SK-N-SH treated with all-trans-retinoic acid at 6 μM for 48 hours (cell line): Measurements from ENCODE around the gene WIPF1.
A peak's percentile ranks its signal among the peaks of the same experiment; 100 is the strongest.

ENCODE experiments used
- ATAC-seq: fragments of 200-7000 bp; cut with Tn5 transposase; 3 replicates; pipeline ENCODE4 v1.9.1; 2020; ENCODE audit warnings: mild to moderate bottlenecking, moderate library complexity
- ARNTL ChIP-seq: fragments of 450-650 bp; formaldehyde crosslinking; IDR thresholded peaks from 2 replicates; pipeline ENCODE4 v1.5.0; 2020; ENCODE audit warnings: low read depth, mild to moderate bottlenecking, moderate library complexity, borderline replicate concordance
- BACH2 ChIP-seq: fragments of 250-450 bp; sonication (Bioruptor Pico); IDR thresholded peaks from 2 replicates; pipeline ENCODE4 v1.9.0; 2021; ENCODE audit warnings: mild to moderate bottlenecking, borderline replicate concordance
- CSDC2 ChIP-seq: fragments of 250-450 bp; sonication (Bioruptor Pico); IDR thresholded peaks from 2 replicates; pipeline ENCODE4 v1.5.0; 2020; ENCODE audit warnings: mild to moderate bottlenecking, moderate library complexity
- ESRRG ChIP-seq: fragments of 250-450 bp; sonication (Bioruptor Pico); IDR thresholded peaks from 2 replicates; pipeline ENCODE4 v1.6.1; 2021; ENCODE audit warnings: mild to moderate bottlenecking
- ISL1 ChIP-seq: fragments of 250-450 bp; sonication (Bioruptor Pico); IDR thresholded peaks from 2 replicates; pipeline ENCODE4 v2.1.2; 2022; ENCODE audit warnings: mild to moderate bottlenecking, moderate library complexity
- OSR1 ChIP-seq: fragments of 250-450 bp; sonication (Bioruptor Pico); IDR thresholded peaks from 2 replicates; pipeline ENCODE4 v1.8.0; 2022; ENCODE audit warnings: moderate library complexity, mild to moderate bottlenecking, inconsistent platforms
- PPARA ChIP-seq: fragments of 250-450 bp; sonication (Bioruptor Pico); IDR thresholded peaks from 2 replicates; pipeline ENCODE4 v1.5.0; 2020; ENCODE audit warnings: mild to moderate bottlenecking, borderline replicate concordance
- RARB ChIP-seq: fragments of 250-450 bp; sonication (Bioruptor Pico); IDR thresholded peaks from 2 replicates; pipeline ENCODE4 v1.8.0; 2021; ENCODE audit warnings: mild to moderate bottlenecking, moderate library complexity
- SNAI2 ChIP-seq: fragments of 250-450 bp; sonication (Bioruptor Pico); IDR thresholded peaks from 2 replicates; pipeline ENCODE4 v1.5.0; 2020; ENCODE audit warnings: mild to moderate bottlenecking, moderate library complexity
- TCF4 ChIP-seq: fragments of 250-450 bp; sonication (Bioruptor Pico); IDR thresholded peaks from 2 replicates; pipeline ENCODE4 v1.8.0; 2021; ENCODE audit warnings: mild to moderate bottlenecking, moderate library complexity, borderline replicate concordance
- TOX ChIP-seq: fragments of 250-450 bp; sonication (Bioruptor Pico); IDR thresholded peaks from 2 replicates; pipeline ENCODE4 v1.8.0; 2021; ENCODE audit warnings: mild to moderate bottlenecking, moderate library complexity, borderline replicate concordance
- ZC3H10 ChIP-seq: fragments of 250-450 bp; sonication (Bioruptor Pico); IDR thresholded peaks from 2 replicates; pipeline ENCODE4 v1.5.1; 2021; ENCODE audit warnings: mild to moderate bottlenecking, moderate library complexity
- ZFP3 ChIP-seq: fragments of 250-450 bp; sonication (Bioruptor Pico); IDR thresholded peaks from 2 replicates; pipeline ENCODE4 v1.5.0; 2020; ENCODE audit warnings: mild to moderate bottlenecking, moderate library complexity
- ZFP30 ChIP-seq: fragments of 450-650 bp; formaldehyde crosslinking; IDR thresholded peaks from 2 replicates; pipeline ENCODE4 v1.5.0; 2022; ENCODE audit warnings: mild to moderate bottlenecking, moderate library complexity
- ZNF565 ChIP-seq: fragments of 450-650 bp; formaldehyde crosslinking; conservative IDR thresholded peaks from 2 replicates; pipeline ENCODE4 v1.5.0; 2020; ENCODE audit warnings: low read depth, mild to moderate bottlenecking, moderate library complexity
- ZNF70 ChIP-seq: fragments of 450-650 bp; formaldehyde crosslinking; IDR thresholded peaks from 2 replicates; pipeline ENCODE4 v1.5.0; 2020; ENCODE audit warnings: mild to moderate bottlenecking, moderate library complexity
- TF ChIP-seq, protein P1 (sequence below): fragments of 250-450 bp; sonication (Bioruptor Pico); IDR thresholded peaks from 2 replicates; pipeline ENCODE4 v1.5.1; 2021; ENCODE audit warnings: mild to moderate bottlenecking, moderate library complexity
- TF ChIP-seq, protein P2 (sequence below): fragments of 250-450 bp; sonication (Bioruptor Pico); IDR thresholded peaks from 2 replicates; pipeline ENCODE4 v1.5.0; 2020; ENCODE audit warnings: mild to moderate bottlenecking, moderate library complexity
- TF ChIP-seq, protein P3 (sequence below): fragments of 250-450 bp; sonication (Bioruptor Pico); IDR thresholded peaks from 2 replicates; pipeline ENCODE4 v1.8.0; 2021; ENCODE audit warnings: low read depth, mild to moderate bottlenecking, moderate library complexity, borderline replicate concordance
- TF ChIP-seq, protein P4 (sequence below): fragments of 250-450 bp; sonication (Bioruptor Pico); IDR thresholded peaks from 2 replicates; pipeline ENCODE4 v1.5.1; 2020; ENCODE audit warnings: low read depth, mild to moderate bottlenecking, moderate library complexity
- TF ChIP-seq, protein P5 (sequence below): fragments of 250-450 bp; sonication (Bioruptor Pico); IDR thresholded peaks from 2 replicates; pipeline ENCODE4 v1.8.0; 2020; ENCODE audit warnings: mild to moderate bottlenecking, moderate library complexity, borderline replicate concordance

The WIPF1 gene

DNA sequence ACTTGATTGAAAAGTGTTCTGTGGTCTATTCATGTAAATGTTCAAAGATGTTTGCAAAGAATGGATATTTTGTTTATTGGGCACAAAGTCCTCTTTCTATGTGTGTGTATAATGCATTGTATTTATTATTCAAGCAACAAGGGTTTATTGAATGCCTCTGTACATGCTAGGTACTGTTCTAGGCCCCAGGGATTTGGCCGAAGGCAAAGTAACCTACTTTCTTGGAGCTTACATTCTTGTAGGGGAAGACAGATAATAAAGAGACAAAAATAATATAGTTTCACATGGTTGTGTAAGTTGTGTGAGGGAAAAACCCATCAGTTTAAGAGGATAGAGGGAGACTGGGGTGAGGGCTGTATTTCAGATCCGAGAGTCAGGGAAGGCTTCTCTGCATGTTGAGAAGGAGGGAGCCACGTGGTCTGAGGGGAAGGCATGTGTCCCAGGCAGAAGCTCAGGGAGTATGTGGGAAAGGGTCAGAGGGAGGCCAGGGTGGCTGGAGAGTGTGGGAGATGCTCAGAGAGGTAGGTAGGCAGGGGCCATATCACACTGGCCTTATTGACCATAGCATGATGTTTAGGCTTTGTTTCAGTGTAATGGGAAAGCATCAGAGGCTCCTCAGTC is 70.4 kb downstream of the WIPF1 start:
- no peak for ATAC-seq

DNA sequence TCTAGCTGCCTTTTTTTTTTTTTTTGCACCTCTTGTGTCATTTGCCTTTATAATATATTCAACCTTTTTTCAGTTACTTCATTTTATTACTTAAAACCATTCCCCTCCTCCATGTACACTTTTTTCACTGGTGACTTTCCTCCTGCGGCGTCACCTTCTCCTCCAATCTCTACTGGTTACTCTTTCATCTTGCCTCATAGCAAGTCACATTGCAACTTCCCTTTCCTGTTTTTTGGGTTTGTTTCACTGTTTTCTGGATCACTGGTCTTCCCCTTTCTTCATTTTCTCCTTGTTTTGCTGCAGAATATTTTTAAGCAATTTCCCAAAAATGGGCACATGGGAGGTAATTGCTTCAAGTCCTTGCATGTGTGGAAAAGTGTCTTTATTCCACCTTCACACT is 73.1 kb downstream of the WIPF1 start:
- TF ChIP-seq OSR1 (CRISPR knock-in tag) (no peak), ARNTL (CRISPR knock-in tag) (no peak), SNAI2 (CRISPR knock-in tag) (no peak), BACH2 (no peak), TOX (CRISPR knock-in tag) (no peak), ZFP3 (CRISPR knock-in tag) (no peak), ZNF565 (no peak), ESRRG (no peak), ZC3H10 (CRISPR knock-in tag) (no peak), CSDC2 (no peak)
- TF ChIP-seq, protein P1, sequence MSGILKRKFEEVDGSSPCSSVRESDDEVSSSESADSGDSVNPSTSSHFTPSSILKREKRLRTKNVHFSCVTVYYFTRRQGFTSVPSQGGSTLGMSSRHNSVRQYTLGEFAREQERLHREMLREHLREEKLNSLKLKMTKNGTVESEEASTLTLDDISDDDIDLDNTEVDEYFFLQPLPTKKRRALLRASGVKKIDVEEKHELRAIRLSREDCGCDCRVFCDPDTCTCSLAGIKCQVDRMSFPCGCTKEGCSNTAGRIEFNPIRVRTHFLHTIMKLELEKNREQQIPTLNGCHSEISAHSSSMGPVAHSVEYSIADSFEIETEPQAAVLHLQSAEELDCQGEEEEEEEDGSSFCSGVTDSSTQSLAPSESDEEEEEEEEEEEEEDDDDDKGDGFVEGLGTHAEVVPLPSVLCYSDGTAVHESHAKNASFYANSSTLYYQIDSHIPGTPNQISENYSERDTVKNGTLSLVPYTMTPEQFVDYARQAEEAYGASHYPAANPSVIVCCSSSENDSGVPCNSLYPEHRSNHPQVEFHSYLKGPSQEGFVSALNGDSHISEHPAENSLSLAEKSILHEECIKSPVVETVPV (CRISPR knock-in tag), result no peak
- TF ChIP-seq, protein P2, sequence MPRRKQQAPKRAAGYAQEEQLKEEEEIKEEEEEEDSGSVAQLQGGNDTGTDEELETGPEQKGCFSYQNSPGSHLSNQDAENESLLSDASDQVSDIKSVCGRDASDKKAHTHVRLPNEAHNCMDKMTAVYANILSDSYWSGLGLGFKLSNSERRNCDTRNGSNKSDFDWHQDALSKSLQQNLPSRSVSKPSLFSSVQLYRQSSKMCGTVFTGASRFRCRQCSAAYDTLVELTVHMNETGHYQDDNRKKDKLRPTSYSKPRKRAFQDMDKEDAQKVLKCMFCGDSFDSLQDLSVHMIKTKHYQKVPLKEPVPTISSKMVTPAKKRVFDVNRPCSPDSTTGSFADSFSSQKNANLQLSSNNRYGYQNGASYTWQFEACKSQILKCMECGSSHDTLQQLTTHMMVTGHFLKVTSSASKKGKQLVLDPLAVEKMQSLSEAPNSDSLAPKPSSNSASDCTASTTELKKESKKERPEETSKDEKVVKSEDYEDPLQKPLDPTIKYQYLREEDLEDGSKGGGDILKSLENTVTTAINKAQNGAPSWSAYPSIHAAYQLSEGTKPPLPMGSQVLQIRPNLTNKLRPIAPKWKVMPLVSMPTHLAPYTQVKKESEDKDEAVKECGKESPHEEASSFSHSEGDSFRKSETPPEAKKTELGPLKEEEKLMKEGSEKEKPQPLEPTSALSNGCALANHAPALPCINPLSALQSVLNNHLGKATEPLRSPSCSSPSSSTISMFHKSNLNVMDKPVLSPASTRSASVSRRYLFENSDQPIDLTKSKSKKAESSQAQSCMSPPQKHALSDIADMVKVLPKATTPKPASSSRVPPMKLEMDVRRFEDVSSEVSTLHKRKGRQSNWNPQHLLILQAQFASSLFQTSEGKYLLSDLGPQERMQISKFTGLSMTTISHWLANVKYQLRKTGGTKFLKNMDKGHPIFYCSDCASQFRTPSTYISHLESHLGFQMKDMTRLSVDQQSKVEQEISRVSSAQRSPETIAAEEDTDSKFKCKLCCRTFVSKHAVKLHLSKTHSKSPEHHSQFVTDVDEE, result no peak
- TF ChIP-seq, protein P3, sequence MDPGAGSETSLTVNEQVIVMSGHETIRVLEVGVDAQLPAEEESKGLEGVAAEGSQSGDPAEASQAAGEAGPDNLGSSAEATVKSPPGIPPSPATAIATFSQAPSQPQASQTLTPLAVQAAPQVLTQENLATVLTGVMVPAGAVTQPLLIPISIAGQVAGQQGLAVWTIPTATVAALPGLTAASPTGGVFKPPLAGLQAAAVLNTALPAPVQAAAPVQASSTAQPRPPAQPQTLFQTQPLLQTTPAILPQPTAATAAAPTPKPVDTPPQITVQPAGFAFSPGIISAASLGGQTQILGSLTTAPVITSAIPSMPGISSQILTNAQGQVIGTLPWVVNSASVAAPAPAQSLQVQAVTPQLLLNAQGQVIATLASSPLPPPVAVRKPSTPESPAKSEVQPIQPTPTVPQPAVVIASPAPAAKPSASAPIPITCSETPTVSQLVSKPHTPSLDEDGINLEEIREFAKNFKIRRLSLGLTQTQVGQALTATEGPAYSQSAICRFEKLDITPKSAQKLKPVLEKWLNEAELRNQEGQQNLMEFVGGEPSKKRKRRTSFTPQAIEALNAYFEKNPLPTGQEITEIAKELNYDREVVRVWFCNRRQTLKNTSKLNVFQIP (CRISPR knock-in tag), result no peak
- TF ChIP-seq, protein P4, sequence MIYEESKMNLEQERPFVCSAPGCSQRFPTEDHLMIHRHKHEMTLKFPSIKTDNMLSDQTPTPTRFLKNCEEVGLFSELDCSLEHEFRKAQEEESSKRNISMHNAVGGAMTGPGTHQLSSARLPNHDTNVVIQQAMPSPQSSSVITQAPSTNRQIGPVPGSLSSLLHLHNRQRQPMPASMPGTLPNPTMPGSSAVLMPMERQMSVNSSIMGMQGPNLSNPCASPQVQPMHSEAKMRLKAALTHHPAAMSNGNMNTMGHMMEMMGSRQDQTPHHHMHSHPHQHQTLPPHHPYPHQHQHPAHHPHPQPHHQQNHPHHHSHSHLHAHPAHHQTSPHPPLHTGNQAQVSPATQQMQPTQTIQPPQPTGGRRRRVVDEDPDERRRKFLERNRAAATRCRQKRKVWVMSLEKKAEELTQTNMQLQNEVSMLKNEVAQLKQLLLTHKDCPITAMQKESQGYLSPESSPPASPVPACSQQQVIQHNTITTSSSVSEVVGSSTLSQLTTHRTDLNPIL (CRISPR knock-in tag), result no peak
- TF ChIP-seq, all 23 proteins: peak for 0
- ATAC-seq, result no peak

More for the DNA sequence above, 70.4 kb downstream of the WIPF1 start:
- TF ChIP-seq SNAI2 (CRISPR knock-in tag) (no peak), ZNF70 (CRISPR knock-in tag) (no peak), ZC3H10 (CRISPR knock-in tag) (no peak), ARNTL (CRISPR knock-in tag) (no peak), RARB (CRISPR knock-in tag) (no peak), OSR1 (CRISPR knock-in tag) (no peak), ESRRG (no peak), ISL1 (no peak), ZFP3 (CRISPR knock-in tag) (no peak)
- TF ChIP-seq, protein P5, sequence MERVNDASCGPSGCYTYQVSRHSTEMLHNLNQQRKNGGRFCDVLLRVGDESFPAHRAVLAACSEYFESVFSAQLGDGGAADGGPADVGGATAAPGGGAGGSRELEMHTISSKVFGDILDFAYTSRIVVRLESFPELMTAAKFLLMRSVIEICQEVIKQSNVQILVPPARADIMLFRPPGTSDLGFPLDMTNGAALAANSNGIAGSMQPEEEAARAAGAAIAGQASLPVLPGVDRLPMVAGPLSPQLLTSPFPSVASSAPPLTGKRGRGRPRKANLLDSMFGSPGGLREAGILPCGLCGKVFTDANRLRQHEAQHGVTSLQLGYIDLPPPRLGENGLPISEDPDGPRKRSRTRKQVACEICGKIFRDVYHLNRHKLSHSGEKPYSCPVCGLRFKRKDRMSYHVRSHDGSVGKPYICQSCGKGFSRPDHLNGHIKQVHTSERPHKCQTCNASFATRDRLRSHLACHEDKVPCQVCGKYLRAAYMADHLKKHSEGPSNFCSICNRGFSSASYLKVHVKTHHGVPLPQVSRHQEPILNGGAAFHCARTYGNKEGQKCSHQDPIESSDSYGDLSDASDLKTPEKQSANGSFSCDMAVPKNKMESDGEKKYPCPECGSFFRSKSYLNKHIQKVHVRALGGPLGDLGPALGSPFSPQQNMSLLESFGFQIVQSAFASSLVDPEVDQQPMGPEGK, result no peak
- TF ChIP-seq, protein P1 (CRISPR knock-in tag), result no peak
- TF ChIP-seq, all 23 proteins: peak for 0

DNA sequence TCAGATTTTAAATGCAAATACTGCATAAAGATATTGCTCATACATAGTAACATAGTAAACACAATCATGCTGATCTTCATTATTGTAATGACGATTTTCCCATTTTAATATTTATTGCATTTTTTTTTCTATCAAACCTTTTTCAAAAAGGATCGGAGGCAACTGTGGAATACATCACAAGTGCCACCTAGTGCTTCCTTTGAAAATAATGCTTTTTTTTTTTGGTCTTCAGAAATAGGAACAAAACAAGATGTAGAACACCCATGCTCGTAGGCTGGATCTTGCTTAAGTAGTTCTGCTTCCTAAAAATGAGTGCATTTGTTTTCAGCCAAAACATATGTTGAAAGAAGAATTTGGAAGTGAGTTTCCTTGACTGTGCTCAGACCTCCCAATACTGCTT is 75.1 kb downstream of the WIPF1 start:
- peak; percentile 60; the same call in 1 of the 3 replicates for ATAC-seq

More for the DNA sequence above, 75.1 kb downstream of the WIPF1 start:
- TF ChIP-seq, protein P1 (CRISPR knock-in tag), result no peak
- TF ChIP-seq PPARA (CRISPR knock-in tag) (no peak), ESRRG (no peak), TCF4 (CRISPR knock-in tag) (no peak), BACH2 (no peak), SNAI2 (CRISPR knock-in tag) (no peak), ISL1 (no peak), ZFP30 (no peak)
- TF ChIP-seq, protein P2, result no peak
- TF ChIP-seq, all 23 proteins: peak for 0
